Common myeloid progenitor, CD34-positive (primary cell): Measurements from ENCODE around the gene CCDC102A.

ENCODE experiments used
- CTCF ChIA-PET: fragments of 350-600 bp; sonication (Branson Sonifier 250); formaldehyde crosslinking; loops from one replicate; lab custom pipeline; 2021; ENCODE audit warnings: antibody characterized with exemption; lab: Charles Lee
- POLR2A ChIA-PET: fragments of 350-600 bp; sonication (Branson Sonifier 250); formaldehyde crosslinking; loops from one replicate; lab custom pipeline; 2021; ENCODE audit warnings: antibody characterized with exemption; lab: Charles Lee
- DNase-seq, 3 donors: peaks; one replicate each; pipeline versions ENCODE4 v3.0.0 to v3.0.0-alpha.2; 2013
- H3K27ac ChIP-seq, 2 experiments: 1 replicate in 1 of 2; 2 replicates in 1 of 2; pipeline ENCODE4 v1.7.0; 2013; ENCODE audit warnings: inconsistent platforms in 2 of 2, low read length in 2 of 2, mild to moderate bottlenecking in 2 of 2, low read depth in 1 of 2, moderate library complexity in 1 of 2; ENCODE audit not compliant: severe bottlenecking in 2 of 2, insufficient read depth in 1 of 2, poor library complexity in 1 of 2
- H3K27me3 ChIP-seq, 5 experiments: replicated peaks in 2 of 5; 1 replicate in 3 of 5; 2 replicates in 2 of 5; pipeline versions ENCODE4 v1.6.1 to v1.7.0; 2013; ENCODE audit warnings: low read length in 4 of 5, mild to moderate bottlenecking in 2 of 5, moderate library complexity in 2 of 5, inconsistent platforms in 1 of 5; ENCODE audit not compliant: insufficient read depth in 5 of 5, control insufficient read depth in 4 of 5
- H3K36me3 ChIP-seq, 4 experiments: 1 replicate in 2 of 4; 2 replicates in 2 of 4; pipeline versions ENCODE4 v1.6.1 to v1.7.0; 2013; ENCODE audit warnings: low read length in 3 of 4, control low read depth in 1 of 4, mild to moderate bottlenecking in 1 of 4; ENCODE audit not compliant: control insufficient read depth in 4 of 4, insufficient read depth in 4 of 4
- H3K4me1 ChIP-seq, 4 experiments: 1 replicate in 3 of 4; 2 replicates in 1 of 4; pipeline versions ENCODE4 v1.6.1 to v1.7.1; 2013; ENCODE audit warnings: low read length in 3 of 4, mild to moderate bottlenecking in 3 of 4, control low read depth in 1 of 4, inconsistent platforms in 1 of 4, moderate library complexity in 1 of 4; ENCODE audit not compliant: control insufficient read depth in 4 of 4, insufficient read depth in 4 of 4; ENCODE audit errors: control extremely low read depth in 1 of 4
- H3K4me3 ChIP-seq, 7 experiments: 1 replicate in 4 of 7; 2 replicates in 3 of 7; pipeline versions ENCODE4 v1.5.1 to v1.7.0; 2013; ENCODE audit warnings: mild to moderate bottlenecking in 7 of 7, low read length in 6 of 7, moderate library complexity in 6 of 7, inconsistent platforms in 2 of 7, low read depth in 2 of 7, control low read depth in 1 of 7; ENCODE audit not compliant: insufficient read depth in 4 of 7, control insufficient read depth in 1 of 7; ENCODE audit errors: extremely low read depth in 1 of 7
- H3K9me3 ChIP-seq, 5 experiments: 1 replicate in 4 of 5; 2 replicates in 1 of 5; pipeline versions ENCODE4 v1.6.1 to v1.7.1; 2013; ENCODE audit warnings: low read length in 4 of 5, mild to moderate bottlenecking in 2 of 5, inconsistent platforms in 1 of 5, low read depth in 1 of 5, moderate library complexity in 1 of 5; ENCODE audit not compliant: control insufficient read depth in 4 of 5, insufficient read depth in 2 of 5; ENCODE audit errors: control extremely low read depth in 1 of 5
- WGBS: methylation state at CpG from one replicate; pipeline ENCODE4 v1.1.5; 2013; ENCODE audit not compliant: insufficient coverage; 5-methylcytosine and 5-hydroxymethylcytosine counted together

Gene CCDC102A

DNA sequence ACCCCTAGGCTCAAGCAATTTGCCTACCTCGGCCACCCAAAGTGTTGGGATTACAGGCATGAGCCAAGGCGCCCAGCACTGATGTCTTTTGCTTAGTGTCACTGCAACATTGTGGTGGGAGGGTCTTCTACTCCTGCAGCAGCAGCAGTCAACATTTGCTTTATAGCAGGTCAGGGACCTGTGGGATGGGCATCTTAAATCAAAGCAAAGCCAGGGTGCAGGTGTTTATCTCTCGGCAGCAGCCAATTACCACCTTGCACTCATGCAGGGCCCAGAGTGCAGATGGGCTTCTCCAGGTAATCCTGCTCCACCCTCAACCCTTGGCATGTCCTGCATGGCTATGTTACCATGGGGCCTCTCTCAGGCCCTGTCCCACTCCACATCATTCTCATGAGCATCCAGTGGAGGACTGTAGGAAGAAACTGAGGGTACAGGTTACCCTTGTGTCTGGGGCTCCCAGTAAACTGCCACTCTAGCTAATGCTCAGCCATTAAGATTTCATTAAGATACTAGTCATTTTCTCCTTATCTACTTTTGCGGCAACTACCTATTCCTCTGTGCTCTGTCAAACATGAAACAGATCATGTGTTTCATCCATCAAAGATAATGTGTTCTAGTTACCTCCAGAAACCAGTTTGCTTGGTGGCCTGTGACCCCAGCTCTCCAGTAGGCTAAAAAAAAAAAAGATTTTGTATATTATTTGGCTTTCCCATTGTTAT, 22.9 kb upstream of the CCDC102A start:
- peaks cover 0 to 58% (median 7%) of the 10 kb centered on the region in 4 experiments for H3K36me3 ChIP-seq
- 100% methylated on average over 2 of the region's 4 CpGs for WGBS
- no peak for DNase-seq
- H3K27ac ChIP-seq: no peak overlapping the region
- H3K9me3 ChIP-seq: peaks cover 4 to 36% (median 15%) of the 10 kb centered on the region in 5 experiments
- H3K4me1 ChIP-seq: peaks cover 0 to 9% (median 4%) of the 10 kb centered on the region in 4 experiments
- no peak overlapping the region for H3K4me3 ChIP-seq
- POLR2A ChIA-PET: no interaction called here
- CTCF ChIA-PET: interaction anchor here (1.2 to 2.5 kb wide), 2 partner anchors 17 to 32 kb away, joined by 3 to 17 read pairs; no protein-coding TSS in a partner anchor
- H3K27me3 ChIP-seq: no peaks in the 10 kb centered on the region

DNA sequence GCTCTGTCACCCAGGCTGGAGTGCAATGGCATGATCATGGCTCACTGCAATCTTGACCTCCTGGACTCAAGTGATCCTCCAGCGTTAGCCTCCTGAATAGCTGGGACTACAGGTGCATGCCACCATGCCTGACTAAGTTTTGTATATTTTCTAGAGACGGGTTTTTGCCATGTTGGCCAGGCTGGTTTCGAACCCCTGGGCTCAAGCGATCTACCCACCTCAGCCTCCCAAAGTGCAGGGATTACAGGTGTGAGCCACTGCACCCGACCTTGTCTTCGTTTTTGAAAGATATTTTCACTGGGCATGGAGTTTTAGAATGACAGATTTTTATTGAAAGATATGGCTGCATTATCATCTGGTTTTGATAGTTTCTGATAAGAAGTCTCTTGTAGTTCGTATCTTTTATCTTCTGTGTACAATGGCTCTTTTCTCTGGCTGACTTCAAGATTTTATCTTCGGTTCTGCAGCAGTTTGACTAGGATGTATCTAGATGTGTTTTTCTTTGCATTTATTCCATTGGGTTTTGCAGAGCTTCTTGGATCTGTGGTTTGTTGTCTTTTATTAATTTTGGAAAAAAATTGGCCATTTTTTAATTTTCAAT, 20.7 kb upstream of the CCDC102A start:
- no peaks in the 10 kb centered on the region for H3K27me3 ChIP-seq
- no peak for DNase-seq
- peaks cover 4 to 44% (median 21%) of the 10 kb centered on the region in 5 experiments for H3K9me3 ChIP-seq
- peaks cover 0 to 48% (median 4%) of the 10 kb centered on the region in 4 experiments for H3K36me3 ChIP-seq
- CTCF ChIA-PET: interaction anchor here (0.9 to 1.8 kb wide), 2 partner anchors 19 to 42 kb away, joined by 3 to 6 read pairs; no protein-coding TSS in a partner anchor
- H3K4me3 ChIP-seq: peak overlapping the region in 1 of 7 experiments; percentile 5
- no peak overlapping the region for H3K27ac ChIP-seq
- 97% methylated on average over 3 of the region's 8 CpGs for WGBS
- peaks cover 0 to 9% (median 4%) of the 10 kb centered on the region in 4 experiments for H3K4me1 ChIP-seq
- POLR2A ChIA-PET: interaction anchor here (1.0 kb wide), 1 partner anchor 20 kb away, joined by 3 read pairs; the partner anchor contains the start of gene CCDC102A

DNA sequence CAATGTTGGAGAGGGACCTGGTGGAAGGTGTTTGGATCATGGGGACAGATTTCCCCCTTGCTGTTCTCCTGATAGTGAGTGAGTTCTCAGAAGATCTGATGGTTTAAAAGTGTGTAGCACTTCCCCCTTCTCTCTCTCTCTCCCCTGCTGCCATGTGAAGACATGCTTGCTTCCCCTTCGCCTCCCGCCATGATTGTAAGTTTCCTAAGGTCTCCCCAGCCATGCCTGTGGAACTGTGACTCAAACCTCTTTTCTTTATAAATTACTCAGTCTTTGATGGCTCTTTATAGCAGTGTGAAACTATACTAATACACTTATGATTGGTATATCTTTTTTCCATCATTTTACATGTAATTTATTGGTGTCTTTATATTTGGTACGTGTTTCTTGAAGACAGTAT, 19.5 kb upstream of the CCDC102A start:
- no peaks in the 10 kb centered on the region for H3K27me3 ChIP-seq
- no CpG with 5 or more reads among the region's 3 CpGs for WGBS
- peaks cover 0 to 45% (median 7%) of the 10 kb centered on the region in 4 experiments for H3K36me3 ChIP-seq
- DNase-seq: peak in 2 of 3 donors; percentile 33 to 35
- H3K9me3 ChIP-seq: peaks cover 5 to 43% (median 17%) of the 10 kb centered on the region in 5 experiments
- H3K4me1 ChIP-seq: peaks cover 0 to 9% (median 4%) of the 10 kb centered on the region in 4 experiments
- no peak overlapping the region for H3K4me3 ChIP-seq
- ChIA-PET CTCF (interaction anchor here (1.2 kb wide), 1 partner anchor 13 kb away, joined by 4 read pairs; no protein-coding TSS in a partner anchor), POLR2A (no interaction called here)
- no peak overlapping the region for H3K27ac ChIP-seq

DNA sequence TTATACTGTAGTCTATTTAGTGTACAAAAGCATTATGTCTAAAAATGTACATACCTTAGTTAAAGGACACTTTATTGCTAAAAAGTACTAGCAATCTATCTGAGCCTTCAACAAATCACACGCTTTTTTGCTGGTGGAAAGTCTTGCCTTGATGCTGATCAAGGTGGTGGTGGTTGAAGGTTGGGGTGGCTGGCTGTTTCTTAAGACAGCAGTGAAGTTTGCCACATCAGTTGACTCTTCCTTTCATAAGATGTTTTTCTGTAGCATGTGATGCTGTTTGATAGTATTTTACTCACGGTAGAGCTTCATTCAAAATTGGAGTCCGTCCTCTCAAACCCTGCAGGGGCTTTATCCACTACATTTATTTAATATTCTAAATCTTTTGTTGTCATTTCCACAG, 14.7 kb upstream of the CCDC102A start:
- no peak for DNase-seq
- Histone ChIP-seq H3K4me3 (no peak overlapping the region), H3K36me3 (peaks cover 0 to 44% (median 7%) of the 10 kb centered on the region in 4 experiments), H3K9me3 (peaks cover 4 to 45% (median 11%) of the 10 kb centered on the region in 5 experiments), H3K27me3 (no peaks in the 10 kb centered on the region), H3K27ac (no peak overlapping the region), H3K4me1 (peaks cover 0 to 21% (median 3%) of the 10 kb centered on the region in 4 experiments)
- ChIA-PET CTCF (no interaction called here), POLR2A (no interaction called here)
- 100% methylated on average over 3 of the region's 3 CpGs for WGBS

DNA sequence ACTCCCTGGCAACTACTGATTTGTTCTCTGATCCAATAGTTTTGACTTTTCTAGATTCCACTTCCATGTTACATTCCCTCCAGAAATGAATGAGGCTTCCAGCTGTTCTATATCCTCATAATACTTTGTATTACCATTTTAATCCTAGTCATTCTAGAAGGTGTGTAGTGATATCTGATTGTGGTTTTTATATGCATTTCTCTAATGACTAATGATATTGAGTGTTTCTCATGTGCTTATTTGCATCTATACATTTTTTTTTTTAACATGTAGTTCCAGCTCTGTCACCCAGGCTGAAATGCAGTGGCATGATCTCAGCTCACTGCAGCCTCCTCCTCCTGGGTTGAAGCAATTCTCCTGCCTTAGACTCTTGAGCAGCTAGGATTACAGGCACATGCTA, 13.4 kb upstream of the CCDC102A start:
- peaks cover 2 to 35% (median 11%) of the 10 kb centered on the region in 5 experiments for H3K9me3 ChIP-seq
- ChIA-PET CTCF (interaction anchor here (0.9 to 1.3 kb wide), 2 partner anchors 12 to 23 kb away, joined by 3 to 4 read pairs; no protein-coding TSS in a partner anchor), POLR2A (no interaction called here)

DNA sequence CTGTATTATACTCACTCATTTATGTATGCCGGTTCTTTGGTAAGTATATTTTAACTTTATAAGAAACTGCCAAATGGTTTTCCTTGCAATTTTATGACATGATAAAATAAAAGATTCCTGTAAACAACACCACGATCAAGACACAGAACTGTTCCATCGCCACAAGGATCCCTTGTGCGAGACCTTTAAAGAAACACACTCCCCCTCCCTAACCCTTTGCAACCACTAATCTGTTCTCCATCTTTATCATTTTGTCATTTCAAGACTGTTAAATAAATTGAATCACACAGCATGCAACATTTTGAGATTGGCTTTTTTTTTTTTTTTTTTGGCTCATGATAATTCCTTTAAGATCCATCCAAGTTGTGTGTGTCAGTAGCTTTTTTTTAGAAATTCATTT, 12.0 kb upstream of the CCDC102A start:
- Histone ChIP-seq H3K4me1 (peaks cover 13 to 46% (median 27%) of the 10 kb centered on the region in 4 experiments), H3K4me3 (no peak overlapping the region), H3K9me3 (peaks cover 2 to 35% (median 11%) of the 10 kb centered on the region in 5 experiments), H3K27me3 (no peaks in the 10 kb centered on the region), H3K27ac (no peak overlapping the region), H3K36me3 (peaks cover 0 to 40% (median 7%) of the 10 kb centered on the region in 4 experiments)
- ChIA-PET POLR2A (no interaction called here), CTCF (no interaction called here)
- 90% methylated on average over 3 of the region's 4 CpGs for WGBS
- no peak for DNase-seq

More for the DNA sequence above, 13.4 kb upstream of the CCDC102A start:
- Histone ChIP-seq H3K36me3 (peaks cover 0 to 40% (median 7%) of the 10 kb centered on the region in 4 experiments), H3K4me1 (peaks cover 5 to 32% (median 15%) of the 10 kb centered on the region in 4 experiments), H3K27ac (peak overlapping the region; percentile 15 to 16), H3K4me3 (no peak overlapping the region), H3K27me3 (no peaks in the 10 kb centered on the region)
- DNase-seq: peak in 2 of 3 donors; percentile 40 to 56
